Measurements from ENCODE around the gene GPR4. TPM values are rescaled to one million over a fixed set of nuclear protein-coding genes. Genes with fewer than 3 reads are reported as not detected.
A peak's percentile ranks its signal among the peaks of the same experiment; 100 is the strongest.

The GPR4 gene
- under 1 TPM in 1 of 2 donors, not detected in 1; 0.09 TPM for total RNA-seq

GRCh38 chr19:45601524-45602374, at the start of gene GPR4:
Gene GPR4 (minus strand): TSS chr19:45602212. CDS start chr19:45591866, 10,346 bp downstream.
- peaks cover 13 to 24% of the 10 kb centered on the region in 2 donors for H3K36me3 Mint-ChIP-seq
- H3K9me3 Mint-ChIP-seq: no peaks in the 10 kb centered on the region
- DNase-seq (ENCODE audit: low spot score in 2 of 2): no peak
- peak in 1 of 2 donors; percentile 34 for ATAC-seq
- no peak within 1 kb of the TSS for H3K27ac Mint-ChIP-seq

GRCh38 chr19:45650722-45651121, 48.7 kb upstream of the GPR4 start:
- Mint-ChIP-seq H3K36me3 (no peaks in the 10 kb centered on the region), H3K9me3 (no peaks in the 10 kb centered on the region), H3K27ac (no peak overlapping the region)
- no peak for DNase-seq (ENCODE audit: low spot score in 2 of 2)
- ATAC-seq: no peak

GRCh38 chr19:45646345-45646698, 44.3 kb upstream of the GPR4 start:
- Mint-ChIP-seq H3K27ac (peak overlapping the region; percentile 82 to 83), H3K36me3 (peaks cover 4 to 5% of the 10 kb centered on the region in 2 donors), H3K9me3 (peaks cover 0 to under 1% of the 10 kb centered on the region in 2 donors)
- DNase-seq (ENCODE audit: low spot score in 2 of 2) (no peak), ATAC-seq (no peak)

GRCh38 chr19:45645631-45646344, 43.8 kb upstream of the GPR4 start:
- H3K9me3 Mint-ChIP-seq: peaks cover 0 to 6% of the 10 kb centered on the region in 2 donors
- peak; percentile 32 to 51 for ATAC-seq
- peak; percentile 83 to 85 for DNase-seq (ENCODE audit: low spot score in 2 of 2)
- H3K36me3 Mint-ChIP-seq: peaks cover 10% of the 10 kb centered on the region in 2 donors
- peak overlapping the region; percentile 82 to 83 for H3K27ac Mint-ChIP-seq

GRCh38 chr19:45645068-45645630, 43.1 kb upstream of the GPR4 start:
- DNase-seq (ENCODE audit: low spot score in 2 of 2): no peak
- ATAC-seq: no peak
- H3K27ac Mint-ChIP-seq: peak overlapping the region in 1 of 2 donors; percentile 83
- H3K36me3 Mint-ChIP-seq: peaks cover 13 to 14% of the 10 kb centered on the region in 2 donors
- H3K9me3 Mint-ChIP-seq: peaks cover 0 to 7% of the 10 kb centered on the region in 2 donors

GRCh38 chr19:45643927-45644771, 42.1 kb upstream of the GPR4 start:
- no peak for ATAC-seq
- peak overlapping the region; percentile 65 to 97 for H3K27ac Mint-ChIP-seq

GRCh38 chr19:45643024-45643926, 41.3 kb upstream of the GPR4 start:
- ATAC-seq: peak; percentile 56 to 70
- H3K27ac Mint-ChIP-seq: peak overlapping the region; percentile 95 to 97
- peaks cover 22 to 23% of the 10 kb centered on the region in 2 donors for H3K36me3 Mint-ChIP-seq
- peaks cover 0 to 7% of the 10 kb centered on the region in 2 donors for H3K9me3 Mint-ChIP-seq
- peak; percentile 94 to 99 for DNase-seq (ENCODE audit: low spot score in 2 of 2)

More at GRCh38 chr19:45643927-45644771, 42.1 kb upstream of the GPR4 start:
- DNase-seq (ENCODE audit: low spot score in 2 of 2): no peak
- H3K36me3 Mint-ChIP-seq: peaks cover 13 to 14% of the 10 kb centered on the region in 2 donors
- H3K9me3 Mint-ChIP-seq: peaks cover 0 to 7% of the 10 kb centered on the region in 2 donors

GRCh38 chr19:45641274-45642105, 39.5 kb upstream of the GPR4 start:
- peaks cover 23 to 25% of the 10 kb centered on the region in 2 donors for H3K36me3 Mint-ChIP-seq
- H3K9me3 Mint-ChIP-seq: peaks cover 0 to 7% of the 10 kb centered on the region in 2 donors
- peak; percentile 20 to 55 for ATAC-seq
- peak overlapping the region; percentile 96 to 97 for H3K27ac Mint-ChIP-seq
- peak; percentile 79 to 93 for DNase-seq (ENCODE audit: low spot score in 2 of 2)

- Mint-ChIP-seq H3K36me3 (peaks cover 23 to 25% of the 10 kb centered on the region in 2 donors), H3K9me3 (peaks cover 0 to 7% of the 10 kb centered on the region in 2 donors), H3K27ac (peak overlapping the region; percentile 96 to 97)
- ATAC-seq: no peak
- DNase-seq (ENCODE audit: low spot score in 2 of 2): peak in 1 of 2 donors; percentile 69
Measured at GRCh38 chr19:45640849-45641273, 38.8 kb upstream of the GPR4 start.

- DNase-seq (ENCODE audit: low spot score in 2 of 2) (peak; percentile 68 to 73), ATAC-seq (no peak)
- Mint-ChIP-seq H3K9me3 (peaks cover 0 to 7% of the 10 kb centered on the region in 2 donors), H3K36me3 (peaks cover 23 to 25% of the 10 kb centered on the region in 2 donors), H3K27ac (peak within 1 kb of the TSS; percentile 93 to 97)
Measured at GRCh38 chr19:45638930-45639729, 37.1 kb upstream of the GPR4 start, which contains the start of gene EML2. Gene EML2 (minus strand): TSS chr19:45639397. CDS start chr19:45639376, 21 bp downstream.

GRCh38 chr19:45637890-45638667, 36.1 kb upstream of the GPR4 start:
- ATAC-seq: no peak
- no peak overlapping the region for H3K27ac Mint-ChIP-seq

GRCh38 chr19:45636902-45637301, 34.9 kb upstream of the GPR4 start:
- H3K9me3 Mint-ChIP-seq: peaks cover 0 to 7% of the 10 kb centered on the region in 2 donors
- ATAC-seq (no peak), DNase-seq (ENCODE audit: low spot score in 2 of 2) (no peak)
- H3K36me3 Mint-ChIP-seq: peaks cover 25 to 28% of the 10 kb centered on the region in 2 donors
- H3K27ac Mint-ChIP-seq: no peak overlapping the region

More at GRCh38 chr19:45637890-45638667, 36.1 kb upstream of the GPR4 start:
- peaks cover 0 to 7% of the 10 kb centered on the region in 2 donors for H3K9me3 Mint-ChIP-seq
- H3K36me3 Mint-ChIP-seq: peaks cover 23 to 25% of the 10 kb centered on the region in 2 donors
- DNase-seq (ENCODE audit: low spot score in 2 of 2): no peak

GRCh38 chr19:45636275-45636674, 34.3 kb upstream of the GPR4 start:
- Mint-ChIP-seq H3K9me3 (peaks cover 0 to 6% of the 10 kb centered on the region in 2 donors), H3K27ac (peak overlapping the region in 1 of 2 donors; percentile 53), H3K36me3 (peaks cover 20 to 23% of the 10 kb centered on the region in 2 donors)
- DNase-seq (ENCODE audit: low spot score in 2 of 2) (no peak), ATAC-seq (no peak)

Measured in activated naive CD4-positive, alpha-beta T cell treated with anti-CD3 and anti-CD28 coated beads, Interleukin-2, amount 50 U/mL, for 72 hours (primary cell).